Lower leg skin (tissue), 4 donors: ENCODE measurements around the gene SYCE3. TPM values are rescaled to one million over a fixed set of nuclear protein-coding genes. Genes with fewer than 3 reads are reported as not detected.
A peak's percentile ranks its signal among the peaks of the same experiment; 100 is the strongest.

ENCODE experiments used
- DNase-seq, 2 donors: peaks; one replicate each; pipeline ENCODE4 v3.0.0-alpha.2; 2019; ENCODE audit warnings: low spot score in 2 of 2
- H3K4me3 ChIP-seq: fragments of 200-600 bp; sonication (generic); 2 replicates; pipeline ENCODE4 v1.5.1; 2017; ENCODE audit warnings: mild to moderate bottlenecking, low read depth; ENCODE audit not compliant: poor library complexity, severe bottlenecking
- CTCF ChIP-seq, 3 donors: fragments of 450-650 bp; IDR thresholded peaks; one replicate each; pipeline ENCODE4 v1.5.1; 2016; ENCODE audit warnings: antibody characterized with exemption in 3 of 3, mild to moderate bottlenecking in 3 of 3, moderate library complexity in 2 of 3
- POLR2A ChIP-seq, 2 donors: fragments of 450-650 bp; IDR thresholded peaks; one replicate each; pipeline ENCODE4 v1.6.1; 2016 to 2017; ENCODE audit warnings: antibody characterized with exemption in 2 of 2, mild to moderate bottlenecking in 1 of 2, moderate library complexity in 1 of 2
- WGBS, 2 donors: methylation state at CpG; one replicate each; pipeline ENCODE4 v1.1.5; 2018; 5-methylcytosine and 5-hydroxymethylcytosine counted together
- intact Hi-C: fragments of 100-400 bp; cut with DNase I; formaldehyde crosslinking; loops from one replicate; pipeline ENCODE4 v1.15.0; 2023; ENCODE audit warnings: low total_unique reads
- total RNA-seq, 4 donors: library from RNA; depleted of rRNA; stranded (reverse); fragments of >200 nt; gene quantifications; one replicate each; pipeline ENCODE4 v1.1.0, GENCODE V29; 2016

Gene SYCE3
- total RNA-seq, 4 donors from 2014 or later: not detected

- no peak for TF ChIP-seq CTCF (IDR thresholded peaks at IDR 0.05)
- no peak for TF ChIP-seq POLR2A (IDR thresholded peaks at IDR 0.05)
- intact Hi-C loops: no loop called here
- 0 to 7% methylated on average over 6 to 47 of the region's 84 CpGs for WGBS, 2 donors
- peak within 1 kb of the TSS; percentile 34 for H3K4me3 ChIP-seq
- peak; percentile 95 to 99 for DNase-seq
Observed at GRCh38 chr22:50525104-50525857, 37.4 kb downstream of the SYCE3 start, which contains the start of gene SCO2. Gene SCO2 (minus strand): TSS chr22:50525598. CDS start chr22:50524411, 1,187 bp downstream.

- peak overlapping the region; percentile 34 for H3K4me3 ChIP-seq
- DNase-seq: no peak
- intact Hi-C loops: no loop called here
- TF ChIP-seq POLR2A (IDR thresholded peaks at IDR 0.05) (no peak), CTCF (IDR thresholded peaks at IDR 0.05) (no peak)
- WGBS, 2 donors: 3 to 5% methylated on average over 19 of the region's 19 CpGs
Observed at GRCh38 chr22:50524676-50525103, 38.0 kb downstream of the SYCE3 start.

- H3K4me3 ChIP-seq: no peak overlapping the region
- intact Hi-C loops: no loop called here
- no peak for TF ChIP-seq POLR2A (IDR thresholded peaks at IDR 0.05)
- TF ChIP-seq CTCF (IDR thresholded peaks at IDR 0.05): no peak
- DNase-seq: no peak
- 67 to 81% methylated on average over 14 to 20 of the region's 25 CpGs for WGBS, 2 donors
Observed at GRCh38 chr22:50523806-50524675, 38.7 kb downstream of the SYCE3 start.

GRCh38 chr22:50523458-50523805 lies 39.3 kb downstream of the SYCE3 start:
- no peak for TF ChIP-seq CTCF (IDR thresholded peaks at IDR 0.05)
- TF ChIP-seq POLR2A (IDR thresholded peaks at IDR 0.05): no peak
- 94% methylated on average over 16 of the region's 16 CpGs for WGBS, 2 donors
- DNase-seq: no peak
- H3K4me3 ChIP-seq: no peak overlapping the region
- intact Hi-C loops: no loop called here

- no peak for DNase-seq
- WGBS, 2 donors: 86 to 89% methylated on average over 13 to 19 of the region's 22 CpGs
- H3K4me3 ChIP-seq: no peak overlapping the region
- intact Hi-C loops: no loop called here
- TF ChIP-seq CTCF (IDR thresholded peaks at IDR 0.05): no peak
- TF ChIP-seq POLR2A (IDR thresholded peaks at IDR 0.05): no peak
Observed at GRCh38 chr22:50522806-50523438, 39.8 kb downstream of the SYCE3 start.
